Activated naive CD8-positive, alpha-beta T cell treated with anti-CD3 and anti-CD28 coated beads, Interleukin-2, amount 50 U/mL, for 24 hours (primary cell): ENCODE results near the gene GLIS2.

ENCODE experiments used
- ATAC-seq: fragments of 150-1000 bp; cut with Tn5 transposase; one replicate; pipeline ENCODE4 v1.10.0; 2021
- DNase-seq: peaks from one replicate; pipeline ENCODE4 v3.0.0; 2021
- H3K27ac Mint-ChIP-seq: one replicate; pipeline ENCODE4 v1.8.0; 2021; ENCODE audit warnings: mild to moderate bottlenecking, mixed read lengths
- H3K27me3 Mint-ChIP-seq: one replicate; pipeline ENCODE4 v1.8.0; 2021; ENCODE audit warnings: mixed read lengths
- H3K36me3 Mint-ChIP-seq: one replicate; pipeline ENCODE4 v1.8.0; 2021; ENCODE audit warnings: low read depth, mixed read lengths
- H3K4me1 Mint-ChIP-seq: one replicate; pipeline ENCODE4 v1.8.0; 2021; ENCODE audit warnings: mixed read lengths
- H3K4me3 Mint-ChIP-seq: one replicate; pipeline ENCODE4 v1.8.0; 2021; ENCODE audit warnings: mild to moderate bottlenecking, moderate library complexity, mixed read lengths
- H3K9me3 Mint-ChIP-seq: one replicate; pipeline ENCODE4 v1.8.0; 2021; ENCODE audit warnings: mixed read lengths

Gene GLIS2

GRCh38 chr16:4378161-4378666 is 62.3 kb downstream of the GLIS2 start:
- ATAC-seq (no peak), DNase-seq (no peak)
- Mint-ChIP-seq H3K4me1 (no peaks in the 10 kb centered on the region), H3K36me3 (no peaks in the 10 kb centered on the region), H3K9me3 (no peaks in the 10 kb centered on the region), H3K27ac (no peak overlapping the region), H3K4me3 (no peak overlapping the region), H3K27me3 (no peaks in the 10 kb centered on the region)

DNA sequence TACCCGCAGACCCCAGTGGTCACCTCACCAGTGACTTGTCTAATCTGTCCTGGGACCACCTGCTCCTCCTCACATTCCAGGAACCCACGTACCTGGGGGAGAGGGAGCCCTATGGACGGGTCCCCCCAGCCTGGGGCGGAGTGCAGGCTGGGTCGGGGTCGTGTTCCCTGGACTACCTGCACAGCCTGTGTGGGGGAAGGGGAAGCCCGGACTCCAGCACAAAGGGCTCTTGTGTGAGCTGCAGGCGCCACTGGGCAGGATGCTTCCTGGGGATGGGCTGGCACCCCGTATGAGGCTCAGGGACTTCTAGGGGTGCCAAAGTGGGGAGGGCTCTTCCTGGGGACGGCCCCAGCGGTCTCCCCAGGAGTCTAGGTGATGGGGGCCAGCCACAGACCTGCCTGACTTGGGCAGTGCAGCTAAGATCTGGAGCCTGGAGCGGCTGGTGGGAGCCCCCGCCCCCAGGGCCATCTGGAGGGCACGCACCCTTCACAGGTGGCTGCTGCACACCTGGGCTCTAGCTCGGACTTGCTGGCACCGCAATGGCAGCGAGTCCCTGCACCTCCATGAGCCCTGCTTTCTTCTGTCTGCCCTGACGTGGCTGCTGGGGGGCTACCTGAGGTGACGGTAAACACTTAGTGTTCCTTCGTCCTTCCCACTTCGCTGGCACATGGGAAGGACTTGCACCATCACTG is 63.3 kb downstream of the GLIS2 start:
- no peak overlapping the region for H3K4me3 Mint-ChIP-seq
- H3K27me3 Mint-ChIP-seq: no peaks in the 10 kb centered on the region
- H3K4me1 Mint-ChIP-seq: no peaks in the 10 kb centered on the region
- H3K36me3 Mint-ChIP-seq: no peaks in the 10 kb centered on the region
- H3K9me3 Mint-ChIP-seq: no peaks in the 10 kb centered on the region
- no peak overlapping the region for H3K27ac Mint-ChIP-seq
- ATAC-seq: no peak
- DNase-seq: no peak

GRCh38 chr16:4380119-4381063 is 64.5 kb downstream of the GLIS2 start:
- H3K4me1 Mint-ChIP-seq: no peaks in the 10 kb centered on the region
- no peaks in the 10 kb centered on the region for H3K9me3 Mint-ChIP-seq
- no peak overlapping the region for H3K4me3 Mint-ChIP-seq
- no peak for ATAC-seq
- H3K27ac Mint-ChIP-seq: peak overlapping the region; percentile 22
- no peaks in the 10 kb centered on the region for H3K36me3 Mint-ChIP-seq
- H3K27me3 Mint-ChIP-seq: no peaks in the 10 kb centered on the region
- DNase-seq: no peak

DNA sequence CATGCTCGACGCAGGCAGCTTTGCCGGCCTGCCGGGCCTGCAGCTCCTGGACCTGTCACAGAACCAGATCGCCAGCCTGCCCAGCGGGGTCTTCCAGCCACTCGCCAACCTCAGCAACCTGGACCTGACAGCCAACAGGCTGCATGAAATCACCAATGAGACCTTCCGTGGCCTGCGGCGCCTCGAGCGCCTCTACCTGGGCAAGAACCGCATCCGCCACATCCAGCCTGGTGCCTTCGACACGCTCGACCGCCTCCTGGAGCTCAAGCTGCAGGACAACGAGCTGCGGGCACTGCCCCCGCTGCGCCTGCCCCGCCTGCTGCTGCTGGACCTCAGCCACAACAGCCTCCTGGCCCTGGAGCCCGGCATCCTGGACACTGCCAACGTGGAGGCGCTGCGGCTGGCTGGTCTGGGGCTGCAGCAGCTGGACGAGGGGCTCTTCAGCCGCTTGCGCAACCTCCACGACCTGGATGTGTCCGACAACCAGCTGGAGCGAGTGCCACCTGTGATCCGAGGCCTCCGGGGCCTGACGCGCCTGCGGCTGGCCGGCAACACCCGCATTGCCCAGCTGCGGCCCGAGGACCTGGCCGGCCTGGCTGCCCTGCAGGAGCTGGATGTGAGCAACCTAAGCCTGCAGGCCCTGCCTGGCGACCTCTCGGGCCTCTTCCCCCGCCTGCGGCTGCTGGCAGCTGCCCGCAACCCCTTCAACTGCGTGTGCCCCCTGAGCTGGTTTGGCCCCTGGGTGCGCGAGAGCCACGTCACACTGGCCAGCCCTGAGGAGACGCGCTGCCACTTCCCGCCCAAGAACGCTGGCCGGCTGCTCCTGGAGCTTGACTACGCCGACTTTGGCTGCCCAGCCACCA is 65.4 kb downstream of the GLIS2 start:
- Mint-ChIP-seq H3K4me1 (no peaks in the 10 kb centered on the region), H3K9me3 (no peaks in the 10 kb centered on the region), H3K27me3 (no peaks in the 10 kb centered on the region), H3K4me3 (no peak overlapping the region), H3K27ac (no peak overlapping the region), H3K36me3 (no peaks in the 10 kb centered on the region)
- ATAC-seq (no peak), DNase-seq (no peak)

DNA sequence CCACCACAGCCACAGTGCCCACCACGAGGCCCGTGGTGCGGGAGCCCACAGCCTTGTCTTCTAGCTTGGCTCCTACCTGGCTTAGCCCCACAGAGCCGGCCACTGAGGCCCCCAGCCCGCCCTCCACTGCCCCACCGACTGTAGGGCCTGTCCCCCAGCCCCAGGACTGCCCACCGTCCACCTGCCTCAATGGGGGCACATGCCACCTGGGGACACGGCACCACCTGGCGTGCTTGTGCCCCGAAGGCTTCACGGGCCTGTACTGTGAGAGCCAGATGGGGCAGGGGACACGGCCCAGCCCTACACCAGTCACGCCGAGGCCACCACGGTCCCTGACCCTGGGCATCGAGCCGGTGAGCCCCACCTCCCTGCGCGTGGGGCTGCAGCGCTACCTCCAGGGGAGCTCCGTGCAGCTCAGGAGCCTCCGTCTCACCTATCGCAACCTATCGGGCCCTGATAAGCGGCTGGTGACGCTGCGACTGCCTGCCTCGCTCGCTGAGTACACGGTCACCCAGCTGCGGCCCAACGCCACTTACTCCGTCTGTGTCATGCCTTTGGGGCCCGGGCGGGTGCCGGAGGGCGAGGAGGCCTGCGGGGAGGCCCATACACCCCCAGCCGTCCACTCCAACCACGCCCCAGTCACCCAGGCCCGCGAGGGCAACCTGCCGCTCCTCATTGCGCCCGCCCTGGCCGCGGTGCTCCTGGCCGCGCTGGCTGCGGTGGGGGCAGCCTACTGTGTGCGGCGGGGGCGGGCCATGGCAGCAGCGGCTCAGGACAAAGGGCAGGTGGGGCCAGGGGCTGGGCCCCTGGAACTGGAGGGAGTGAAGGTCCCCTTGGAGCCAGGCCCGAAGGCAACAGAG is 66.3 kb downstream of the GLIS2 start:
- DNase-seq: no peak
- no peak overlapping the region for H3K27ac Mint-ChIP-seq
- no peaks in the 10 kb centered on the region for H3K36me3 Mint-ChIP-seq
- ATAC-seq: no peak
- H3K9me3 Mint-ChIP-seq: no peaks in the 10 kb centered on the region
- no peak overlapping the region for H3K4me3 Mint-ChIP-seq
- no peaks in the 10 kb centered on the region for H3K27me3 Mint-ChIP-seq
- H3K4me1 Mint-ChIP-seq: peaks cover 2% of the 10 kb centered on the region

- ATAC-seq (no peak), DNase-seq (no peak)
- H3K27me3 Mint-ChIP-seq: no peaks in the 10 kb centered on the region
- H3K9me3 Mint-ChIP-seq: no peaks in the 10 kb centered on the region
- H3K36me3 Mint-ChIP-seq: no peaks in the 10 kb centered on the region
- H3K4me1 Mint-ChIP-seq: peaks cover 2% of the 10 kb centered on the region
- H3K4me3 Mint-ChIP-seq: no peak overlapping the region
- no peak overlapping the region for H3K27ac Mint-ChIP-seq
Observed at GRCh38 chr16:4382795-4383357, 67.0 kb downstream of the GLIS2 start.

- Mint-ChIP-seq H3K27ac (no peak overlapping the region), H3K4me3 (no peak overlapping the region), H3K4me1 (peaks cover 2% of the 10 kb centered on the region), H3K9me3 (no peaks in the 10 kb centered on the region), H3K36me3 (no peaks in the 10 kb centered on the region), H3K27me3 (no peaks in the 10 kb centered on the region)
- no peak for ATAC-seq
- DNase-seq: no peak
Observed at GRCh38 chr16:4383591-4384444, 68.0 kb downstream of the GLIS2 start.

- Mint-ChIP-seq H3K27ac (no peak overlapping the region), H3K36me3 (no peaks in the 10 kb centered on the region), H3K9me3 (no peaks in the 10 kb centered on the region), H3K4me1 (peaks cover 2% of the 10 kb centered on the region), H3K27me3 (no peaks in the 10 kb centered on the region), H3K4me3 (no peak overlapping the region)
- no peak for ATAC-seq
- no peak for DNase-seq
Observed at GRCh38 chr16:4384509-4384942, 68.7 kb downstream of the GLIS2 start.

DNA sequence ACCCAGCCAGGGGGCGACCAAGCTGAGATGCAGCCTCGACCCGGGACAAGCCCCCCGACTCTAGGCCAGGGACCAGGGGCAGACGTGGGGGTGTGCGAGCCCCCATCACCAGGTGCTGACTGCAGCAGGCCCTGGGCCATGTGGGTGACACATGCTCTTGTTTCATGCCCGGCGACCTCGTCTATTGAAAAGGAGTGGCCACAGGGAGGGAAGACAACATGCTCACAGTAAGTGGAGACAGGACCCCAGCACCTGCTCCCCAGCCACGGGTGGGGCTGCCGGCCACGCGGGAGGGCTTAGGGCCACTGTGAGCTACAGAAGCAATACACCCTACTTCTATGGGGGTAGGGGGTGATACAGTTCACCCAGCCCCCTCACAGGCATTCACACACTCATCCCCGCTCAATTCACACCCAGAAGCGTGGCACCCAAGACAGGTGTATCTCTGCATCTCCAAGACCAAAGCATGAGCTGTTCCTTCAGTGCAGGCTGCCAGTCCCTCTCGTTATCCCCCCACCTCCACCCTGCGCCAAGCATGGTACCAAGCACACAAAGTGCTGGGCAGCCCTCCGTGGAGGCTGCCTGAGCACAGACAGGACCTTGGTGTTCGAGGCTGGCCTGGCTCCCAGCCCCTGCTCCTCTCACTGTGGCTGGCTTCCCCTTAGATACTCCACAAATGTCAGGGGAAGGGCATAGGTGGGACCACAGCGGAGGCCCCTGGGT is 69.4 kb downstream of the GLIS2 start:
- no peaks in the 10 kb centered on the region for H3K27me3 Mint-ChIP-seq
- peaks cover 2% of the 10 kb centered on the region for H3K4me1 Mint-ChIP-seq
- no peaks in the 10 kb centered on the region for H3K9me3 Mint-ChIP-seq
- DNase-seq (no peak), ATAC-seq (no peak)
- no peak overlapping the region for H3K4me3 Mint-ChIP-seq
- no peak overlapping the region for H3K27ac Mint-ChIP-seq
- H3K36me3 Mint-ChIP-seq: no peaks in the 10 kb centered on the region

DNA sequence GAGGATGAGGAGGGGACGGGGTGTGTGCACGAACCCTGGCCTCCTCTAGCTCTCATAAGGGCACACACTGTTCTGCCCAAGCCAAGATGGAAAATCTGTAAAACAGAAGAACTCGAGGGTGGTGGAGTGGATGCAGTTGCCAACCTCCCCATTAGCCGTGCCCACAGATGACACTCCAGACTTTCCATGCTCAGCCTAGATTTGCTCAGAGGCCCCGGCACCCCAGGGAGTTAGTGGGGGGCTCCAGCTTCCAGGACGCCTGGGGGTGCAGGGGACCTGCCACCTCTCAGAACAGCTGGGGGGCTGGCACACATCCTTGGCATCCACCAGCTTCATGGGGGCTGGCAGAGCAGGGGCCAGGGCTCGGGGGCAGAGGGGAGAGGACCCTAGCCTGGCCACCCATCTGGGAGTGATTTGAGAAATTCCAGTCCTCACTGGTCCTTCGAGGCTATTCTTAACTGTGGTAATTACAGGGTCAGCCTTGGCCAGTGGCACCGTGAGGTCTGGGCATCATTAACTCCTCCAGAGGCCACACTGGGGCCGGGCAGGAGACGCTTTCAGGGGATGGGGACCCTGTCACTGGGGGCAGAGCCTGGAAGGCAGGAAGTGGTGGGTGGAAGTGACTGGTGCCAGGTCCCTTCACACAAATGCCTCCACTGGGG is 70.1 kb downstream of the GLIS2 start:
- no peaks in the 10 kb centered on the region for H3K36me3 Mint-ChIP-seq
- ATAC-seq: no peak
- H3K4me1 Mint-ChIP-seq: peaks cover 2% of the 10 kb centered on the region
- no peaks in the 10 kb centered on the region for H3K9me3 Mint-ChIP-seq
- no peaks in the 10 kb centered on the region for H3K27me3 Mint-ChIP-seq
- DNase-seq: no peak
- H3K27ac Mint-ChIP-seq: no peak overlapping the region
- H3K4me3 Mint-ChIP-seq: no peak overlapping the region

GRCh38 chr16:4386451-4386805 is 70.6 kb downstream of the GLIS2 start:
- DNase-seq (no peak), ATAC-seq (no peak)
- H3K27me3 Mint-ChIP-seq: no peaks in the 10 kb centered on the region
- no peaks in the 10 kb centered on the region for H3K36me3 Mint-ChIP-seq
- H3K4me1 Mint-ChIP-seq: peaks cover 2% of the 10 kb centered on the region
- no peaks in the 10 kb centered on the region for H3K9me3 Mint-ChIP-seq
- no peak overlapping the region for H3K27ac Mint-ChIP-seq
- no peak overlapping the region for H3K4me3 Mint-ChIP-seq

- Mint-ChIP-seq H3K27me3 (no peaks in the 10 kb centered on the region), H3K4me1 (peaks cover 2% of the 10 kb centered on the region), H3K4me3 (no peak overlapping the region), H3K9me3 (no peaks in the 10 kb centered on the region), H3K27ac (no peak overlapping the region), H3K36me3 (no peaks in the 10 kb centered on the region)
- ATAC-seq (no peak), DNase-seq (no peak)
Observed at GRCh38 chr16:4386951-4387565, 71.2 kb downstream of the GLIS2 start.
